ENCODE results near the gene SLC30A1.
"Not testable (repeated sequence)": the region's sequence is repeated elsewhere in the genome, so short reads cannot be mapped to it uniquely, and the experiment has no call there.

SLC30A1 gene, protein sequence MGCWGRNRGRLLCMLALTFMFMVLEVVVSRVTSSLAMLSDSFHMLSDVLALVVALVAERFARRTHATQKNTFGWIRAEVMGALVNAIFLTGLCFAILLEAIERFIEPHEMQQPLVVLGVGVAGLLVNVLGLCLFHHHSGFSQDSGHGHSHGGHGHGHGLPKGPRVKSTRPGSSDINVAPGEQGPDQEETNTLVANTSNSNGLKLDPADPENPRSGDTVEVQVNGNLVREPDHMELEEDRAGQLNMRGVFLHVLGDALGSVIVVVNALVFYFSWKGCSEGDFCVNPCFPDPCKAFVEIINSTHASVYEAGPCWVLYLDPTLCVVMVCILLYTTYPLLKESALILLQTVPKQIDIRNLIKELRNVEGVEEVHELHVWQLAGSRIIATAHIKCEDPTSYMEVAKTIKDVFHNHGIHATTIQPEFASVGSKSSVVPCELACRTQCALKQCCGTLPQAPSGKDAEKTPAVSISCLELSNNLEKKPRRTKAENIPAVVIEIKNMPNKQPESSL

GRCh38 chr1:211578640-211579439, at the start of gene SLC30A1:
TSS of gene SLC30A1 (minus strand) at chr1:211579161. CDS start at chr1:211578612, 549 bp downstream.
- H3K4me1 Mint-ChIP-seq (ENCODE audit: low read depth) = peaks cover 35% of the 10 kb centered on the region
- peaks cover 2% of the 10 kb centered on the region for H3K36me3 Mint-ChIP-seq

GRCh38 chr1:211628417-211628816, 49.5 kb upstream of the SLC30A1 start:
- no peak overlapping the region for H3K27ac Mint-ChIP-seq
- no peaks in the 10 kb centered on the region for H3K27me3 Mint-ChIP-seq
- no peak overlapping the region for H3K4me3 Mint-ChIP-seq
- no peaks in the 10 kb centered on the region for H3K9me3 Mint-ChIP-seq (ENCODE audit: low read depth)
- no peaks in the 10 kb centered on the region for H3K36me3 Mint-ChIP-seq
- H3K4me1 Mint-ChIP-seq (ENCODE audit: low read depth) = peaks cover 7% of the 10 kb centered on the region

More at GRCh38 chr1:211578640-211579439, at the start of gene SLC30A1:
- H3K27ac Mint-ChIP-seq = peak within 1 kb of the TSS; percentile 92
- H3K27me3 Mint-ChIP-seq = no peaks in the 10 kb centered on the region
- H3K9me3 Mint-ChIP-seq (ENCODE audit: low read depth) = no peaks in the 10 kb centered on the region
- H3K4me3 Mint-ChIP-seq = peak within 1 kb of the TSS; percentile 93

GRCh38 chr1:211627259-211627658, 48.3 kb upstream of the SLC30A1 start:
- Mint-ChIP-seq H3K36me3 (no peaks in the 10 kb centered on the region), H3K27ac (no peak overlapping the region), H3K9me3 (ENCODE audit: low read depth) (no peaks in the 10 kb centered on the region), H3K27me3 (no peaks in the 10 kb centered on the region), H3K4me3 (no peak overlapping the region), H3K4me1 (ENCODE audit: low read depth) (peaks cover 12% of the 10 kb centered on the region)

DNA sequence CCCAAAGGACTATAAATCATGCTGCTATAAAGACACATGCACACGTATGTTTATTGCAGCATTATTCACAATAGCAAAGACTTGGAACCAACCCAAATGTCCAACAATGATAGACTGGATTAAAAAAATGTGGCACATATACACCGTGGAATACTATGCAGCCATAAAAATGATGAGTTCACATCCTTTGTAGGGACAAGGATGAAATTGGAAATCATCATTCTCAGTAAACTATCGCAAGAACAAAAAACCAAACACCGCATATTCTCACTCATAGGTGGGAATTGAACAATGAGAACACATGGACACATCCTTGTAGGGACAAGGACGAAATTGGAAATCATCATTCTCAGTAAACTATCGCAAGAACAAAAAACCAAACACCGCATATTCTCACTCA, 46.9 kb upstream of the SLC30A1 start:
- H3K4me3 Mint-ChIP-seq; H3K27me3 Mint-ChIP-seq; H3K9me3 Mint-ChIP-seq (ENCODE audit: low read depth); H3K36me3 Mint-ChIP-seq; H3K27ac Mint-ChIP-seq: not testable (repeated sequence)
- H3K4me1 Mint-ChIP-seq (ENCODE audit: low read depth) = peaks cover 12% of the 10 kb centered on the region

DNA sequence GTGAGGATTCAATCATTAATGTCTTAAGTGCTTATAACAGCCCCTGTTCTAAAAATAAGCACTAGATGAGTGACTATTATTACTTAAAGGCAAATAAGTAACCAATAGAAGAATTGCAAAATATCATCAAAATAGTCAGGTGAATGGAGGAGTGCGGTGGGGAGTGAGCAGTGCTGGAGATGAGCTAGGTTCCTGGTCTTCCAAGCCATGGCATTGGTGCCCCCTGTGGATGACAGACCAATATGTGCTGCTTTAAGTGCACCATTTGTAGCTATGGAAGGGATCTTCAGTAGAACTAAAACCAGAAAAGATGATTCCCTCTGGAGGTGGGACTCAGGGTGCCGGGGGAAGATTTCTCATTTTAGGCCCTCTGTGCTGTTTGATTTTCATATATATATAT, 46.1 kb upstream of the SLC30A1 start:
- no peaks in the 10 kb centered on the region for H3K27me3 Mint-ChIP-seq
- H3K9me3 Mint-ChIP-seq (ENCODE audit: low read depth) = no peaks in the 10 kb centered on the region
- no peak overlapping the region for H3K4me3 Mint-ChIP-seq
- H3K36me3 Mint-ChIP-seq = no peaks in the 10 kb centered on the region
- H3K27ac Mint-ChIP-seq = no peak overlapping the region
- peaks cover 12% of the 10 kb centered on the region for H3K4me1 Mint-ChIP-seq (ENCODE audit: low read depth)

DNA sequence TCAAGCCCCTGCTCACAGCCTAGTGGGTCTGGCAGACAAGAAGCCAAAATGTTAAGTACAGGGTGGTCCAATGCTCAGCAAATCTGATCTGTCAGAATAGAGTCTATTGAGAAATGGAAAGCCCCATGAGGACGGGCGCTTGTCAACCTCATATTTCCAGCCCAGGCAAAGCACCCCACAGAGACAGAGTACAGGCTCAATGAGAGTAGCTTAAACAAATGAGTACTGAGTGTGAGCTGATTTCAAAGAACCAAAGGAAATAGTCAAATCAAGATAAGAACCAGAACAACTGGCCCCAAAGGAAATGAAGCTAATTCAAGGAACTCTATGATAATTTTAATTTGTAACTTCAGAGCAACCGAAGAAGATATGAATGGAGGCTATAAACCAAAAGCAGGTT, 44.6 kb upstream of the SLC30A1 start:
- no peak overlapping the region for H3K27ac Mint-ChIP-seq
- H3K4me1 Mint-ChIP-seq (ENCODE audit: low read depth) = peaks cover 12% of the 10 kb centered on the region
- no peaks in the 10 kb centered on the region for H3K27me3 Mint-ChIP-seq
- no peaks in the 10 kb centered on the region for H3K36me3 Mint-ChIP-seq
- H3K9me3 Mint-ChIP-seq (ENCODE audit: low read depth) = no peaks in the 10 kb centered on the region
- H3K4me3 Mint-ChIP-seq = no peak overlapping the region

DNA sequence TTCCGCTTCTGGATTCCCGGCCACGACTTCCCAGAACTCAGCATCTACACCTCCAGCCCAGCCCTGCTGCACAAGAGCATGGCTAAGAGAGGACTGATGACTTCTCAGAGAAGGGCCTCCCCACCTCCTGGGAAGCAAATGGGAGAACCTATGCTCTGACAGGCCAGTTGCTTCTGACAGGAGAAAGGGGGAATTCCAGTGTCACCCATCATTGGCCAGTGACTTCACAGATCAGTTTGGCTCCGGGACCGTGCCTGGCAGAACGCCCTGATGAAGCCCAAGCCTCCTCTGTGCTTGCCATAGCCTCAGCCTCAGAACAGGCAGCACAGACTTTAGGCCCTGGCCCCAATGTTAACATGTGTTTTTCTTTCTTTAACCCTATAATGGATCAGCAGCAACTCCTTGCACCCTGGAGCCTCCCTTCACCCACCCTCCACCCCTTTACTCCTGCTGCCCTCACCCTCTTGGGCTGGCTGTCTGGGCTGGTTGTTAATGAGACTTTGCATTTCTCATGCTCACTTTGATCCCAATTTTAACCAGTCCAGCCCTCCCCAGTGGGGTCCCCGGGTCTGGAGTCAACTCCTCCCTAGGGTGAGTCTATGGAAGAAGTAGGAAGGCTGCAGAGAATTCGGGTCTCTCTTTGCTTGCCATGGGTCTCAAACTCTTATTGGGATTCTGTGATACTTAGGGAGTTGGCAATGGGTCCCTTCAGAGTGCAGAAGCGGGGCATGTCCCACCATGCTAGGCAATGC, 42.7 kb upstream of the SLC30A1 start:
- H3K36me3 Mint-ChIP-seq = no peaks in the 10 kb centered on the region
- no peak overlapping the region for H3K4me3 Mint-ChIP-seq
- H3K9me3 Mint-ChIP-seq (ENCODE audit: low read depth) = no peaks in the 10 kb centered on the region
- H3K27ac Mint-ChIP-seq = no peak overlapping the region
- peaks cover 12% of the 10 kb centered on the region for H3K4me1 Mint-ChIP-seq (ENCODE audit: low read depth)
- H3K27me3 Mint-ChIP-seq = no peaks in the 10 kb centered on the region

- H3K27ac Mint-ChIP-seq = no peak overlapping the region
- H3K4me3 Mint-ChIP-seq = no peak overlapping the region
- H3K4me1 Mint-ChIP-seq (ENCODE audit: low read depth) = peaks cover 12% of the 10 kb centered on the region
- no peaks in the 10 kb centered on the region for H3K27me3 Mint-ChIP-seq
- H3K9me3 Mint-ChIP-seq (ENCODE audit: low read depth) = no peaks in the 10 kb centered on the region
- H3K36me3 Mint-ChIP-seq = no peaks in the 10 kb centered on the region
Observed at GRCh38 chr1:211620097-211620496, 41.1 kb upstream of the SLC30A1 start.

DNA sequence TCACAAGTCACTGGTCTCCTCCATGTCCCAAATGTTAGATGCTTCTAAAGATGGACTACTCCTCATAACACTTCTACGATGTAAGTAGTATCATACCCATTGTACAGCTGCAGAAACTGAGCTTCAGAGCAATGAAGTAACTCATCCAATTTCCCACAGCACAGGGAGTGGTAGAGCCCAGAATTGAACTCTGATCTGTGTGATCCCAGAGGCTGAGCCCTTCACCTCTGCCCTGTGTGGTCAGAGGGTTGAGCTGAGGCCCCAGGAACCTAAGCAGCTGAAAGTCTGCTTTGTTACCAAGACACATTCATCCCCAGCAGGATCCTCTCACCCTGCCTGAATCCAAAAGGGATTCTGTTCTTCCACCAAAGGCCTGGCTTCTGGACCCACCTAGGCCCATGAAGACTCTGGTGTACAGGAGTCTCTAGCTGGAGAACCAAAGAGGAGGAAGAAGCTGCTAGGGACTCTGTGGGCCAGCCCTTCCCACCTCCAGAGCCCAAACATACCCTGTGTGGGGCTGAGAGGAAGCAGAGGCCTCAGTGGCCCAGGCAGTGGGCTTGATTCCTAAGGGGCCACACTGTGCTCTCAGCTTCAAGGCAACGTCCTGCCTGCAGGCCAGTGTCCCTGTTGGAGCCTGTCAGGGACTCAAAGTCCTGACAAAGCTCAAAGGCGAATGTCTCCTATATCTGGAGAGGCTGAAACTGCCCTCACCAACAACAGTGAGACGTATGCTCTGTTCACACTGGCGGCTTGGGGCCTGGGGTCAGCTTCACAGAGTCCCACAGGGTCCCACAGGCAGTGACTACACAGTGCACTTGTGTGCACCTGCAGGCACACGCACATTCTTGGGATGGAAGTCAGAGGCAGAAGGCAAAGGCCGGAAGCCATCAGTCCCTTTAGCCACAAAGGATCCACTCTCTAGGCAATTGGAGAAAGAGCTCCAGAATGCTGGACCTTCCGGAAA, 40.4 kb upstream of the SLC30A1 start:
- Mint-ChIP-seq H3K9me3 (ENCODE audit: low read depth) (no peaks in the 10 kb centered on the region), H3K27me3 (no peaks in the 10 kb centered on the region), H3K36me3 (no peaks in the 10 kb centered on the region), H3K4me3 (no peak overlapping the region), H3K27ac (no peak overlapping the region), H3K4me1 (ENCODE audit: low read depth) (peaks cover 12% of the 10 kb centered on the region)

GRCh38 chr1:211616965-211617297, 38.0 kb upstream of the SLC30A1 start:
- Mint-ChIP-seq H3K36me3 (no peaks in the 10 kb centered on the region), H3K4me1 (ENCODE audit: low read depth) (no peaks in the 10 kb centered on the region), H3K27me3 (no peaks in the 10 kb centered on the region), H3K4me3 (no peak overlapping the region), H3K9me3 (ENCODE audit: low read depth) (no peaks in the 10 kb centered on the region), H3K27ac (no peak overlapping the region)

- Mint-ChIP-seq H3K27me3 (no peaks in the 10 kb centered on the region), H3K27ac (no peak overlapping the region), H3K4me3 (no peak overlapping the region), H3K36me3 (no peaks in the 10 kb centered on the region), H3K4me1 (ENCODE audit: low read depth) (no peaks in the 10 kb centered on the region), H3K9me3 (ENCODE audit: low read depth) (no peaks in the 10 kb centered on the region)
Observed at GRCh38 chr1:211616231-211616964, 37.4 kb upstream of the SLC30A1 start.

DNA sequence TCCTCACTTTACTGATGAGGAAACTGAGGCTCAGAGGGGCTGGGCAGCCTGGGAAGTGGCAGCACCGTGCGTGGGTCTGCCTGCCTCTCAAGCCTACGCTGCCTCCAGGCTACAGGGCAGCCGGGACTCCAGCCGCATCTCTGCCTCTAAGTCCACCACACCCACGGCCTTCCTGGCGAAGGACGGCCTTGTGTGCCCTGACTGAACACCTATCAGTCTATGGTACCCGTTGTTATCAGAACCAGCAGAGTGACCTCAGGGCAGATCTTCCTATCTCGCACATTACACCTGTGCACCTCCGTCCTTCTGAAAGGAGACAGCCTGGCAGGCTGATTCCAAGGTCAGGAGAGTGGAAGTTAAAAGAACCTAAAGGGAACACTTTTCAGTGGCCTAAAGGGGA, 35.7 kb upstream of the SLC30A1 start:
- no peaks in the 10 kb centered on the region for H3K36me3 Mint-ChIP-seq
- no peak overlapping the region for H3K4me3 Mint-ChIP-seq
- H3K27ac Mint-ChIP-seq = no peak overlapping the region
- H3K27me3 Mint-ChIP-seq = no peaks in the 10 kb centered on the region
- no peaks in the 10 kb centered on the region for H3K9me3 Mint-ChIP-seq (ENCODE audit: low read depth)
- no peaks in the 10 kb centered on the region for H3K4me1 Mint-ChIP-seq (ENCODE audit: low read depth)

GRCh38 chr1:211613951-211614350, 35.0 kb upstream of the SLC30A1 start:
- Mint-ChIP-seq H3K4me1 (ENCODE audit: low read depth) (no peaks in the 10 kb centered on the region), H3K27me3 (no peaks in the 10 kb centered on the region), H3K36me3 (no peaks in the 10 kb centered on the region), H3K9me3 (ENCODE audit: low read depth) (no peaks in the 10 kb centered on the region), H3K27ac (no peak overlapping the region), H3K4me3 (no peak overlapping the region)

Data from activated naive CD8-positive, alpha-beta T cell (primary cell).